Hepatocyte (in vitro differentiated cells): ENCODE data around the gene TP53I13. TPM values are rescaled to one million over a fixed set of nuclear protein-coding genes. Genes with fewer than 3 reads are reported as not detected.

Experiments used
- DNase-seq: peaks from one replicate; pipeline ENCODE4 v3.0.0-alpha.2; 2016; ENCODE audit warnings: low spot score
- H2AFZ ChIP-seq: fragments of 200-600 bp; sonication (generic); 2 replicates; pipeline ENCODE4 v1.6.0; 2016; ENCODE audit warnings: antibody characterized with exemption, mild to moderate bottlenecking
- H3K27ac ChIP-seq: fragments of 200-600 bp; sonication (generic); 2 replicates; pipeline ENCODE4 v1.5.1; 2016; ENCODE audit warnings: mild to moderate bottlenecking
- H3K27me3 ChIP-seq: fragments of 200-600 bp; sonication (generic); 2 replicates; pipeline ENCODE4 v1.6.1; 2016
- H3K36me3 ChIP-seq: fragments of 200-600 bp; sonication (generic); replicated peaks from 2 replicates; pipeline ENCODE4 v1.5.1; 2016; ENCODE audit warnings: low read depth; ENCODE audit not compliant: insufficient read depth
- H3K4me1 ChIP-seq: fragments of 200-600 bp; sonication (generic); 2 replicates; pipeline ENCODE4 v1.5.1; 2016; ENCODE audit warnings: mild to moderate bottlenecking, moderate library complexity; ENCODE audit not compliant: insufficient read depth
- H3K4me2 ChIP-seq: fragments of 200-600 bp; sonication (generic); 2 replicates; pipeline ENCODE4 v1.6.0; 2016
- H3K4me3 ChIP-seq: fragments of 200-600 bp; sonication (generic); 2 replicates; pipeline ENCODE4 v1.5.1; 2016; ENCODE audit warnings: mild to moderate bottlenecking
- H3K79me2 ChIP-seq: fragments of 200-600 bp; sonication (generic); 2 replicates; pipeline ENCODE4 v1.6.0; 2017; ENCODE audit warnings: mild to moderate bottlenecking
- H3K9me2 ChIP-seq: fragments of 200-600 bp; sonication (generic); replicated peaks from 2 replicates; pipeline ENCODE4 v1.6.0; 2017; ENCODE audit warnings: mild to moderate bottlenecking; ENCODE audit not compliant: insufficient read depth
- H3K9me3 ChIP-seq: fragments of 200-600 bp; sonication (generic); 2 replicates; pipeline ENCODE4 v1.5.1; 2016; ENCODE audit warnings: low read depth, mild to moderate bottlenecking
- H4K20me1 ChIP-seq: fragments of 200-600 bp; sonication (generic); 2 replicates; pipeline ENCODE4 v1.6.0; 2016; ENCODE audit warnings: mild to moderate bottlenecking; ENCODE audit not compliant: insufficient read depth, poor library complexity, severe bottlenecking
- EZH2 ChIP-seq: fragments of 200-600 bp; sonication (generic); IDR thresholded peaks from 2 replicates; pipeline ENCODE4 v1.6.1; 2016; ENCODE audit warnings: antibody characterized with exemption, mild to moderate bottlenecking, borderline replicate concordance
- EZH2phosphoT487 ChIP-seq: fragments of 200-600 bp; sonication (generic); IDR thresholded peaks from one replicate; pipeline ENCODE4 v1.6.1; 2018; ENCODE audit warnings: antibody characterized with exemption, mild to moderate bottlenecking, low read depth, moderate library complexity; ENCODE audit not compliant: unreplicated experiment, severe bottlenecking
- WGBS: methylation state at CpG from one replicate; pipeline ENCODE4 v1.1.6; 2016; ENCODE audit warnings: low lambda C conversion rate; ENCODE audit errors: missing lambda C conversion rate; 5-methylcytosine and 5-hydroxymethylcytosine counted together
- polyA plus RNA-seq: library from polyadenylated mRNA; unstranded; fragments of >200 nt; fragmentation: Nextera tagmentation; extraction: Ambion mirVana; gene quantifications from 2 replicates; pipeline ENCODE4 v1.2.1, GENCODE V29; 2016
- total RNA-seq: library from RNA; depleted of rRNA; stranded (reverse); fragments of >200 nt; gene quantifications from 2 replicates; pipeline ENCODE4 v1.2.3, GENCODE V29; 2014
- TF ChIP-seq, protein P1 (sequence below): fragments of 200-600 bp; sonication (generic); IDR thresholded peaks from 2 replicates; pipeline ENCODE4 v1.5.1; 2016; ENCODE audit warnings: antibody characterized with exemption, mild to moderate bottlenecking; ENCODE audit not compliant: poor library complexity

TP53I13 gene
- total and polyA plus RNA-seq, 2 experiments from 2014 or later = 43.4 to 92.9 TPM

- Histone ChIP-seq H3K79me2 (no peaks in the 10 kb centered on the region), H3K4me1 (peaks cover 15% of the 10 kb centered on the region), H3K9me2 (no peaks in the 10 kb centered on the region), H2AFZ (no peak overlapping the region), H3K4me3 (no peak overlapping the region), H3K27ac (no peak overlapping the region), H3K27me3 (peaks cover 28% of the 10 kb centered on the region), H3K9me3 (no peaks in the 10 kb centered on the region), H4K20me1 (no peaks in the 10 kb centered on the region), H3K36me3 (no peaks in the 10 kb centered on the region), H3K4me2 (no peak overlapping the region)
- no peak for DNase-seq
- TF ChIP-seq EZH2 (no peak), EZH2phosphoT487 (no peak)
- TF ChIP-seq, protein P1, sequence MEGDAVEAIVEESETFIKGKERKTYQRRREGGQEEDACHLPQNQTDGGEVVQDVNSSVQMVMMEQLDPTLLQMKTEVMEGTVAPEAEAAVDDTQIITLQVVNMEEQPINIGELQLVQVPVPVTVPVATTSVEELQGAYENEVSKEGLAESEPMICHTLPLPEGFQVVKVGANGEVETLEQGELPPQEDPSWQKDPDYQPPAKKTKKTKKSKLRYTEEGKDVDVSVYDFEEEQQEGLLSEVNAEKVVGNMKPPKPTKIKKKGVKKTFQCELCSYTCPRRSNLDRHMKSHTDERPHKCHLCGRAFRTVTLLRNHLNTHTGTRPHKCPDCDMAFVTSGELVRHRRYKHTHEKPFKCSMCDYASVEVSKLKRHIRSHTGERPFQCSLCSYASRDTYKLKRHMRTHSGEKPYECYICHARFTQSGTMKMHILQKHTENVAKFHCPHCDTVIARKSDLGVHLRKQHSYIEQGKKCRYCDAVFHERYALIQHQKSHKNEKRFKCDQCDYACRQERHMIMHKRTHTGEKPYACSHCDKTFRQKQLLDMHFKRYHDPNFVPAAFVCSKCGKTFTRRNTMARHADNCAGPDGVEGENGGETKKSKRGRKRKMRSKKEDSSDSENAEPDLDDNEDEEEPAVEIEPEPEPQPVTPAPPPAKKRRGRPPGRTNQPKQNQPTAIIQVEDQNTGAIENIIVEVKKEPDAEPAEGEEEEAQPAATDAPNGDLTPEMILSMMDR = no peak
- 99% methylated on average over 11 of the region's 11 CpGs for WGBS
These were observed 43.0 kb downstream of the TP53I13 start for GRCh38 chr17:29611351-29612093.

GRCh38 chr17:29612094-29612403, 43.5 kb downstream of the TP53I13 start:
- no peak overlapping the region for H2AFZ ChIP-seq

DNA sequence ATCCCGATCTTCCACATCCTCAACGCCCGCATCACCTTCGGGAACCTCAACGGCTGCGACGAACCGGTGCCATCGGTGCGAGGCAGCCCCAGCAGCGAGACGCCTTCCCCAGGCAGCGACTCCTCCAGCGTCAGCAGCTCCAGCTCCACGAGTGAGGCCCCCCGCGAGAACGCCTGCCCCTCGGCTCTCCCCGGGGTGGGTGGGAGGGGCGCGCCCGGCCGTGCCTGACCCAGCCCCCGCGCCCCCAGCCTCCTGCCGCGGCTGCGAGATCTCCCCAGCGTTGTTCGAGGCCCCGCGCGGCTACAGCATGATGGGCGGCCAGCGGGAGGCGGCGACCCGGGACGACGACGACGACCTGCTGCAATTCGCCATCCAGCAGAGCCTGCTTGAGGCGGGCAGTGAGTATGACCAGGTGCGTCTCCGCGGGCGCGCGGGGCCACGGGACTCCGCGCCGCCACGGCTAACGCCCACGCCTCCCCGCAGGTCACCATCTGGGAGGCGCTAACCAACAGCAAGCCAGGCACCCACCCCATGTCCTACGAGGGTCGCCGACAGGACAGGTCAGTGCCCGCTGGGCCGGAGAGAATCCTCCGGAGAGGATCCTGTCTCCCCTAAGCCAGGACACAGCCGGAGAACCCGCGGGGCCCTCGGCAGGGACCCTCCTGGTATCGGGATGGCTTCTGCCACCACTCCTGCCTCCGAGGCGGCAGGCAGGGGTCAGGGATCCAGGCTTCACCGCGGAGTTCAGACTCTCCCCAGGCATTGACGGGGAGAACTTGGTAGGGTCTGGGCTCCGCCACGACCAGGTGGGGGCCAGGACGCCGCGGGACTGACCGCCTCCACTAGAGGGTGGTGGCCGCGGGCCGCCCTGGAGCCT, 44.1 kb downstream of the TP53I13 start:
- Histone ChIP-seq H3K4me1 (peaks cover 19% of the 10 kb centered on the region), H3K27me3 (peaks cover 39% of the 10 kb centered on the region), H3K4me3 (no peak overlapping the region), H3K79me2 (no peaks in the 10 kb centered on the region), H3K36me3 (no peaks in the 10 kb centered on the region), H3K27ac (no peak overlapping the region), H3K9me3 (no peaks in the 10 kb centered on the region), H3K4me2 (peak overlapping the region; percentile 71), H2AFZ (no peak overlapping the region), H3K9me2 (no peaks in the 10 kb centered on the region), H4K20me1 (no peaks in the 10 kb centered on the region)
- TF ChIP-seq EZH2phosphoT487 (no peak), EZH2 (no peak)
- TF ChIP-seq, protein P1 = no peak
- 93% methylated on average over 58 of the region's 85 CpGs for WGBS
- DNase-seq = no peak

More at GRCh38 chr17:29612094-29612403, 43.5 kb downstream of the TP53I13 start:
- Histone ChIP-seq H3K36me3 (no peaks in the 10 kb centered on the region), H3K4me3 (no peak overlapping the region), H4K20me1 (no peaks in the 10 kb centered on the region), H3K79me2 (no peaks in the 10 kb centered on the region), H3K4me2 (no peak overlapping the region), H3K9me2 (no peaks in the 10 kb centered on the region), H3K27me3 (peaks cover 33% of the 10 kb centered on the region), H3K9me3 (no peaks in the 10 kb centered on the region), H3K27ac (no peak overlapping the region), H3K4me1 (peaks cover 15% of the 10 kb centered on the region)
- WGBS = 98% methylated on average over 9 of the region's 12 CpGs
- TF ChIP-seq EZH2phosphoT487 = no peak
- no peak for TF ChIP-seq EZH2
- TF ChIP-seq, protein P1 = no peak
- no peak for DNase-seq
